CD4-positive, alpha-beta T cell (primary cell): Measurements from ENCODE around the gene KLHDC3. TPM values are rescaled to one million over a fixed set of nuclear protein-coding genes. Genes with fewer than 3 reads are reported as not detected.
A peak's percentile ranks its signal among the peaks of the same experiment; 100 is the strongest.

Source experiments
- ATAC-seq: fragments of 200-7000 bp; cut with Tn5 transposase; one replicate; pipeline ENCODE4 v1.10.0; 2022; ENCODE audit warnings: mild to moderate bottlenecking; ENCODE audit not compliant: poor library complexity
- CTCF ChIA-PET: fragments of 350-600 bp; sonication (Branson Sonifier 250); formaldehyde crosslinking; loops from one replicate; lab custom pipeline; 2021; ENCODE audit warnings: antibody characterized with exemption, inconsistent platforms; lab: Charles Lee
- POLR2A ChIA-PET: fragments of 350-600 bp; sonication (Branson Sonifier 250); formaldehyde crosslinking; loops from one replicate; lab custom pipeline; 2021; ENCODE audit warnings: antibody characterized with exemption, inconsistent platforms; lab: Charles Lee
- DNase-seq, 14 experiments: peaks; one replicate each; pipeline ENCODE4 v3.0.0-alpha.2; 2013 to 2020; ENCODE audit warnings: mixed read lengths in 2 of 14
- H3K27ac ChIP-seq, 2 donors: one replicate each; pipeline versions ENCODE4 v1.5.1 to v1.7.0; 2013; ENCODE audit warnings: low read length in 2 of 2, low read depth in 1 of 2, mild to moderate bottlenecking in 1 of 2
- H3K27me3 ChIP-seq, 2 experiments: 1 replicate in 1 of 2; 2 replicates in 1 of 2; pipeline versions ENCODE4 v1.6.1 to v1.7.0; 2013; ENCODE audit warnings: low read length in 2 of 2, control low read depth in 1 of 2, mild to moderate bottlenecking in 1 of 2, moderate library complexity in 1 of 2; ENCODE audit not compliant: insufficient read depth in 2 of 2, control insufficient read depth in 1 of 2
- H3K36me3 ChIP-seq: one replicate; pipeline ENCODE4 v1.6.1; 2013; ENCODE audit warnings: low read length, control low read depth; ENCODE audit not compliant: insufficient read depth
- H3K4me1 ChIP-seq: one replicate; pipeline ENCODE4 v1.6.1; 2013; ENCODE audit warnings: low read length, control low read depth; ENCODE audit not compliant: insufficient read depth
- H3K4me3 ChIP-seq: one replicate; pipeline ENCODE4 v1.5.1; 2013; ENCODE audit warnings: mild to moderate bottlenecking, low read length, moderate library complexity
- H3K9me3 ChIP-seq, 2 experiments: 1 replicate in 1 of 2; 2 replicates in 1 of 2; pipeline versions ENCODE4 v1.6.1 to v1.7.0; 2013; ENCODE audit warnings: low read length in 2 of 2, mild to moderate bottlenecking in 2 of 2, control low read depth in 1 of 2, moderate library complexity in 1 of 2; ENCODE audit not compliant: control insufficient read depth in 1 of 2, insufficient read depth in 1 of 2
- H3K27ac Mint-ChIP-seq: one replicate; pipeline ENCODE4 v1.8.0; 2020; ENCODE audit warnings: mixed read lengths
- H3K27me3 Mint-ChIP-seq: one replicate; pipeline ENCODE4 v1.8.0; 2021; ENCODE audit warnings: mixed read lengths
- H3K36me3 Mint-ChIP-seq: one replicate; pipeline ENCODE4 v1.8.0; 2021; ENCODE audit warnings: low read depth, mixed read lengths
- H3K4me1 Mint-ChIP-seq: one replicate; pipeline ENCODE4 v1.8.0; 2021; ENCODE audit warnings: low read depth, mixed read lengths
- H3K4me3 Mint-ChIP-seq: one replicate; pipeline ENCODE4 v1.8.0; 2020; ENCODE audit warnings: mild to moderate bottlenecking, mixed read lengths
- H3K9me3 Mint-ChIP-seq: one replicate; pipeline ENCODE4 v1.8.0; 2020; ENCODE audit warnings: mixed read lengths
- CTCF ChIP-seq: fragments of 200-600 bp; IDR thresholded peaks from one replicate; pipeline ENCODE4 v1.8.0; 2022; ENCODE audit warnings: antibody characterized with exemption, mild to moderate bottlenecking
- intact Hi-C, 2 experiments: fragments of 100-400 bp; cut with DNase I in 1 of 2; cut with micrococcal nuclease in 1 of 2; formaldehyde crosslinking; loops; one replicate each; pipeline versions ENCODE4 v1.15.1 to v1.9.0; 2023 to 2025; cut with DNase I, micrococcal nuclease
- total RNA-seq, 174 experiments: library from RNA in 2 of 174; stranded (reverse) in 2 of 174; gene quantifications; one replicate each; pipeline ENCODE4 v1.2.3 and lab custom pipeline; 2021 to 2026

KLHDC3 gene
- total RNA-seq, 2 experiments from 2014 or later: 21.0 to 22.3 TPM

- no peaks in the 10 kb centered on the region for H3K9me3 ChIP-seq
- H3K27me3 Mint-ChIP-seq: no peaks in the 10 kb centered on the region
- POLR2A ChIA-PET: interaction anchor here (0.7 to 3.9 kb wide), 37 partner anchors 8 to 1268 kb away, joined by 3 to 135 read pairs (median 5); partner anchors contain the start of genes ABCC10, BICRAL, CNPY3 and CUL7
- TF ChIP-seq CTCF: no peak
- peak within 1 kb of the TSS; percentile 85 for H3K4me3 ChIP-seq
- peaks cover 22% of the 10 kb centered on the region for H3K36me3 Mint-ChIP-seq
- H3K27me3 ChIP-seq: no peaks in the 10 kb centered on the region
- intact Hi-C loops: loop anchor here (1.0 to 5.0 kb wide), 5 partner anchors 34 to 450 kb away; partner anchors contain the start of genes CNPY3 (in 2 of the 2), CUL7 (in 2 of the 2) and MEA1 (in 1 of the 2)
- peak within 1 kb of the TSS; percentile 83 to 85 for H3K27ac ChIP-seq
- peaks cover 47% of the 10 kb centered on the region for H3K4me1 Mint-ChIP-seq
- peaks cover 50% of the 10 kb centered on the region for H3K4me1 ChIP-seq
- H3K27ac Mint-ChIP-seq: peak within 1 kb of the TSS; percentile 97
- CTCF ChIA-PET: interaction anchor here (0.7 to 1.6 kb wide), 4 partner anchors 9 to 77 kb away, joined by 3 to 4 read pairs (median 4); partner anchors contain the start of genes CNPY3 and MEA1
- H3K36me3 ChIP-seq: peaks cover 6% of the 10 kb centered on the region
- ATAC-seq (peak; percentile 94), DNase-seq (peak; percentile 81 to 98 (median 93))
- H3K4me3 Mint-ChIP-seq: peak within 1 kb of the TSS; percentile 95
- no peaks in the 10 kb centered on the region for H3K9me3 Mint-ChIP-seq
These were observed 35.1 kb upstream of the KLHDC3 start, which contains the start of gene PEX6 for GRCh38 chr6:42978839-42979522. PEX6 (minus strand) TSS chr6:42979181; CDS start chr6:42979150, 31 bp downstream.

- peaks cover 52% of the 10 kb centered on the region for H3K4me1 Mint-ChIP-seq
- Histone ChIP-seq H3K4me1 (peaks cover 50% of the 10 kb centered on the region), H3K9me3 (no peaks in the 10 kb centered on the region), H3K36me3 (peaks cover 6% of the 10 kb centered on the region), H3K27me3 (no peaks in the 10 kb centered on the region), H3K27ac (peak overlapping the region; percentile 83 to 85), H3K4me3 (peak overlapping the region; percentile 85)
- no peak for TF ChIP-seq CTCF
- ChIA-PET POLR2A (interaction anchor here (0.7 to 3.9 kb wide), 34 partner anchors 9 to 1267 kb away, joined by 3 to 135 read pairs (median 6); partner anchors contain the start of genes ABCC10, BICRAL, CNPY3 and CUL7), CTCF (interaction anchor here (0.7 to 1.6 kb wide), 4 partner anchors 8 to 78 kb away, joined by 3 to 4 read pairs (median 4); partner anchors contain the start of genes CNPY3 and MEA1)
- ATAC-seq: peak; percentile 16
- H3K9me3 Mint-ChIP-seq: no peaks in the 10 kb centered on the region
- H3K4me3 Mint-ChIP-seq: peak overlapping the region; percentile 95
- intact Hi-C loops: loop anchor here (1.0 to 5.0 kb wide), 5 partner anchors 34 to 449 kb away; partner anchors contain the start of genes CNPY3 (in 2 of the 2), CUL7 (in 2 of the 2) and MEA1 (in 1 of the 2)
- DNase-seq: peak in 5 of 14 experiments; percentile 1 to 35 (median 8)
- no peaks in the 10 kb centered on the region for H3K27me3 Mint-ChIP-seq
- H3K27ac Mint-ChIP-seq: peak overlapping the region; percentile 97
- H3K36me3 Mint-ChIP-seq: peaks cover 21% of the 10 kb centered on the region
These were observed 34.4 kb upstream of the KLHDC3 start for GRCh38 chr6:42979523-42980177.

- Histone ChIP-seq H3K27ac (no peak overlapping the region), H3K36me3 (peaks cover 2% of the 10 kb centered on the region), H3K27me3 (no peaks in the 10 kb centered on the region), H3K4me1 (peaks cover 60% of the 10 kb centered on the region), H3K4me3 (no peak overlapping the region), H3K9me3 (no peaks in the 10 kb centered on the region)
- no peak for ATAC-seq
- TF ChIP-seq CTCF: no peak
- no peaks in the 10 kb centered on the region for H3K27me3 Mint-ChIP-seq
- H3K9me3 Mint-ChIP-seq: no peaks in the 10 kb centered on the region
- H3K4me3 Mint-ChIP-seq: peak overlapping the region; percentile 59
- intact Hi-C loops: no loop called here
- H3K4me1 Mint-ChIP-seq: peaks cover 64% of the 10 kb centered on the region
- H3K36me3 Mint-ChIP-seq: peaks cover 18% of the 10 kb centered on the region
- POLR2A ChIA-PET: no interaction called here
- CTCF ChIA-PET: no interaction called here
- DNase-seq: no peak
- H3K27ac Mint-ChIP-seq: peak overlapping the region; percentile 77
These were observed 32.2 kb upstream of the KLHDC3 start for GRCh38 chr6:42981836-42982235.
